22Rv1 (cell line): ENCODE data around the gene PAXX.

Source experiments
- H3K27ac ChIP-seq: fragments of 450-650 bp; 2 replicates; pipeline ENCODE4 v1.5.1; 2017
- CTCF ChIP-seq: fragments of 450-650 bp; IDR thresholded peaks from 2 replicates; pipeline ENCODE4 v1.5.1; 2017; ENCODE audit warnings: mild to moderate bottlenecking
- ZFX ChIP-seq: fragments of 450-650 bp; IDR thresholded peaks from 2 replicates; pipeline ENCODE4 v1.6.1; 2017; ENCODE audit warnings: antibody characterized with exemption, borderline replicate concordance

The PAXX gene

GRCh38 chr9:136958898-136959850, 33.0 kb upstream of the PAXX start:
- TF ChIP-seq CTCF (no peak), ZFX (no peak)
- H3K27ac ChIP-seq, result no peak overlapping the region

GRCh38 chr9:136960212-136960937, 31.8 kb upstream of the PAXX start:
- H3K27ac ChIP-seq, result no peak overlapping the region
- no peak for TF ChIP-seq ZFX
- no peak for TF ChIP-seq CTCF

- H3K27ac ChIP-seq, result no peak overlapping the region
- TF ChIP-seq CTCF (no peak), ZFX (no peak)
Measured at GRCh38 chr9:136960938-136961275, 31.3 kb upstream of the PAXX start.

- H3K27ac ChIP-seq, result no peak overlapping the region
- no peak for TF ChIP-seq CTCF
- TF ChIP-seq ZFX, result no peak
Measured at GRCh38 chr9:136961279-136962065, 30.8 kb upstream of the PAXX start.

- H3K27ac ChIP-seq, result no peak overlapping the region
- TF ChIP-seq ZFX (no peak), CTCF (no peak)
Measured at GRCh38 chr9:136962163-136962562, 30.1 kb upstream of the PAXX start.

- no peak overlapping the region for H3K27ac ChIP-seq
- TF ChIP-seq CTCF (no peak), ZFX (no peak)
Measured at GRCh38 chr9:136962701-136963248, 29.4 kb upstream of the PAXX start.
